NCI-H1417 (cell line): Measurements from ENCODE around the gene CFAP52.
"Not testable (repeated sequence)": the region's sequence is repeated elsewhere in the genome, so short reads cannot be mapped to it uniquely, and the experiment has no call there.

Experiments used
- DNase-seq, 3 experiments: peaks; one replicate each; lab custom pipeline; 2025; lab: John Stamatoyannopoulos, UW

CFAP52 gene

DNA sequence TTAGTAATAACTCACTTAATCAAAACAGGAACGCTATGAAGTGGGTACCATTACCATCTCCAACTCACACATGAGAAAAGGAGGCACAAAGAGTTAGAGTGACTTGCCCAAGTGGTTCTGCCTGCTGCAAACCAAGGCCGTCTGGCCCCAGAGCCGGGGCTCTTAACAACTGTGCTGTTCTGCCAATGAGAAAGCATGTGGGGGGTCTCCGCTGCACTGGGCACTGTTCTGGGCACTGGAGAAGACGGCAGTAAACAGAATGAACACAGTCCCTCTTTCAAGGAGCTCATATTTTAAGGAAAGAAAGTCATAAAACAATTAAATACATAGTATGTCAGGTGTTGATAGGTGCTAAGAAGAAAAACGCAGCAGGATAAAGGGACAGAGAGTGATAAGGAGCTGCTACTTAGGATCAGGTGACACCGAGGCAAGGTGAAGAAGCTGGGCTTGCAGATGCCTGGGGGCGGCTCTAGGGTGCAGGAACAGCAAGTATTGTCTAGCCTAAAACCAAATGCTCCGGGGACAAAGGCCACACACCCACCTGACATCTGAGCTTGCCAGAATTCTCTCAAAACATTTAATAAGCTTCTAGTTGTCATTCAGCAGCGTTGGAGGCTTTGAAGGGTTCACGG, 7.4 kb upstream of the CFAP52 start:
- no peak for DNase-seq

DNA sequence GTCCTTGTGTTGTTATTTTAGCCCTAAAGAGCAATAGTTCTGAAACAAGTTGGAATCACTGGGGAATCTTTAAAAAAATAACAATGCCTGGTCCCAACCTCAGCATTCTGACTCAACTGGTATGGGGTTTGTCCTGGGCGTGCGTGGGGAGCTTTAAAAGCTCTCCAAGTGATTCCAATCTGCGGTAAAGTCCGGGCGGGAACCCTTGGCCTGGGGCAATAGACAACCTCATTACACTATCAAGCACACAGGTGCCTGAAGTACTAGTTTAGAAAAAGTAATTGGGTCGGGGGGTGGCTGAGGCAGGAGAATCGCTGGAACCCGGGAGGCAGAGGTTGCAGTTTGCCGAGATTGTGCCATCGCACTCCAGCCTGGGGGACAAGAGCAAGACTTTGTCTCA, 5.2 kb upstream of the CFAP52 start:
- no peak for DNase-seq

DNA sequence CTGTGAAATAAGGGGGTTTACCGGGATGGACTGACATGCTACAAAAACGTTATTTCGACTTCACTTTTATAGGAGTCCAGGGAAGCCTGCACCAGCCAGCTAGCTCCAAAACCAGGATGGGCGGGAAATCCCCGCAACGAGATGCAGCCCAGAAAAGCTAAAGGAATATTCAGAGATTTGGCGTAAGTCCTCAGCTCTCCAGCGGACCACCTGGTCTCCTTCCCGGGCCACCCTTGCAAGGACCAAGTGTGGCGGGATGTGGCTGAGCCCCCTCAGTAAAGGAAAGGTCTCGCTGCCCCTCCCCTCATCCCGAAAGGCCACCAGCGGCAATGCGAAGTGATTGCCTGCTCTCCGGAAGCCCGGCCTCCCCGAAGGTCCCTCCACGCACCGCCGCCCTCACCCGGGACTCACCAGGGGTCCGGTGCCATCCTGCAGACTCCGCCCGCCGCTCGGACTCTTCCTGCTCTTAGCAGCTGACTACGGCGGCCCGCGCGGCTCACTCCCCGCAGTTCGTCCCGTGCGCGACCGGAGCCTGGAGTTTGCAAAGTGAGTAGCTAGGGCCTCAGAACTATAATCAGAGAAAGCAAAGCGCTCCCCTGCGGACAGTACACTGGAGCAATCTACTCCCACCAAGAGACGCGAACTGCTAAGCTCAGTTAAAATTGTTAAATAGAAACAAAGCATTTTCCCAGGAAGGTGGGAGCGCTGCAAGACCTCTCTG, 901 bp upstream of the CFAP52 start, which contains the start of gene STX8:
TSS of gene STX8 (minus strand) at position 440 of the 721 bp plus-strand sequence. CDS start at position 428, 12 bp downstream.
- peak; percentile 56 to 81 (median 80) for DNase-seq

DNA sequence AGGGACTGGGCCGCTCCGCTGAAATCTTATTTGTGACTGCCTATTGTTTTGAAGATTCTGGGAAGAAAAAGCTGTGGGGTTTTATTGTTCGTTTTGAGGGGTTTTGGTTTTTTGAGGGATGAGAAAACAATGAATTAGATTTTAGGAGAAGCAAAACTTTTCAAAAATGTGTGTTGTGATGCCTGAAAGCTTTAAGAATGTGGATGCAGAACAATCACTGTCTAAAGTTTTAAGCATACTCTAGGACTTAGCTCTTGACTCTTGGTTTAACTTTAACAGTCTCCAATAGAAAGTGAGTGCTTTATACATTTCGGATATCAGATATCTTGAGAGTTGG, 899 bp downstream of the CFAP52 start:
- no peak for DNase-seq

DNA sequence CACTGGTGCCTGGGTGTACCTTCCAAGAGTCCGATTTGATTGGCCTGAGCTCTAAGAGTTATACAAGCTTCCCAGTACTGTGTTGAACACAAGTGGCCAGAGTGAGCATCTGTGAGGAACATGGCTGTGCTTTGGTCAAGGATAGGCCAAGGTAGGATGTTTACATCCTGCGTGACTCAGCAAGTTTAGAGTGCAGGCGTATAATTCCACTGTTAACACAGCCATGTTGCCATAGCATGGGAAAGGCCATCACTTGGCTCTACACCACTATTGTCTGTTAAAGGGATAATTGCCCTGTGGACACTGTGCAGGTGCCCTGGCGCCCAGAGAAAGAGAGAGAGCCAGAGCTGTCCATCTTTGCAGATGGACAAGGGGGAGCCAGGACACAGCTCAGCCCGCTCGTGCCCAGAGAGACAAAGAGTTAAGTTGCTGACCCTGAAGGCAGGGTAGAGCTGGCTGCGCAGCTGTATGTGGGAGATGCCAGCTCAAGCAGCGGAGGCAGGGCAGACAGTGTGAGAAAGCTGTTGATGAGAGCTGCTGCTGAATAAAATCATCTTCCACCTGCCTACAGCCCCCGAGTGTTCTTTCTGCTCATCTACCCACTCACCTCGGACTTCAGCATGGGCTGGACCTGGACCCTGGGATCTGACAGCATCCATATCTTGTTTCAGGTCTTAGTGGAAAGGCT, 11.7 kb downstream of the CFAP52 start:
- no peak for DNase-seq

DNA sequence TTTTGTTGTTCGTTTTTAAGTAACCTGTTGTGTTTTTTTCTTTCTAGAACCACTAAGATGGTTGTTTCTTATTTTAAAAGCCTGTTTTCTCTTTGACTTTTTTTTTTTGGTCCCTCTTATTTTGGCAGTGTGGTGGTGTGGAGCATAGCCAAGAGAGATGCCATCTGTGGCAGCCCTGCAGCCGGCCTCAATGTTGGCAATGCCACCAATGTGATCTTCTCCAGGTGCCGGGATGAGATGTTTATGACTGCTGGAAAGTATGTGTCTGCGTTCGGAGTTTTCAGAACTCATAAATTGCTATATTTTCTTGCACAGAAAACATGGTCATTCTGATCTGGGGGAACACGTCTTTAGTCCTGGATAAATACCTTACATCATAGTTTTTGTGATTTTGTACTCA, 17.6 kb downstream of the CFAP52 start:
- no peak for DNase-seq

DNA sequence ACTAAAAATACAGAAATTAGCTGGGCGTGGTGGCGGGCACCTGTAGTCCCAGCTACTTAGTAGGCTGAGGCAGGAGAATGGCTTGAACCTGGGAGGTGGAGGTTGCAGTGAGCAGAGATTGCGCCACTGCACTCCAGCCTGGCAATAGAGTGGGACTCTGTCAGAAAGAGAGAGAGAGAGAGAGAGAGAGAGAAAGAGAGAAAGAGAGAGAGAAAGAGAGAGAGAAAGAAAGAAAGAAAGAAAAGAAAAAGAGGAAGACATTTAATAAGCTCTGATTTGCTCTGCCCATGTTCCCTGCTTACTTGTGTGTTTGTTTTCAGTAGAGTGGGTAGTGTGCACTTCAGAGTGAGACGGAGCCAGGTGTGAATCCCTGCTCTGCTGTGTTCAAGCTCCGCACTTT, 21.2 kb downstream of the CFAP52 start:
- DNase-seq = not testable (repeated sequence)

DNA sequence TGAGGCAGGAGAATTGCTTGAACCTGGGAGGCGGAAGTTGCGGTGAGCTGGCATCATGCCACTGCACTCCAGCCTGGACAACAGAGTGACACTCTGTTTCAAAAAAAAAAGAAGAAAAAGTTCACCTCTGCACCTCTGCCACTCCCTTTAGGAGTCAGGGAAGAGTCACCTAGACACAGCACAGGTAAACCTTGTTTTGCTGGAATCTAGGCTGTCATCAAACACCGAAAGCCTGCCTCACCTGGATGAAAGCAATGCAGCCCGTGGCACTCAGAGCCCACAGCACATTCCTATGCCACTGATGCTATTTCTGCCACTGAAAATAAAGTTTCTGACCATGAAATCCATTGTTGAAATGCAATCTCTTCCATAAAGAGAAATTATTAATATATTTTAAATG, 22.2 kb downstream of the CFAP52 start:
- DNase-seq = no peak

DNA sequence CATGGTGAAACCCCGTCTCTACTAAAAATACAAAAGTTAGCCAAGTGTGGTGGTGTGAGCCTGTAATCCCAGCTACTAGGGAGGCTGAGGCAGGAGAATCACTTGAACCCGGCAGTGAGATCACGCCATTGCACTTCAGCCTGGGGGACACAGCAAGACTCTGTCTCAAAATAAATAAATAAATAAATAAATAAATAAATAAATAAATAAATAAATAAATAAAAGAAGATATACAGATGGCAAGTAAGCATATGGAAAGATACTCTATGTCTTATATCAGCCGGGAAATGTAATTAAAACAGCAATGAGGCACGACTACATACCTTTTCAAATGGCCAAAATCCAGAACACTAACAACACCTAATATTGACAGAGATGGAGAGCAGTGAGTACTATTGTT, 28.1 kb downstream of the CFAP52 start:
- DNase-seq = not testable (repeated sequence)

DNA sequence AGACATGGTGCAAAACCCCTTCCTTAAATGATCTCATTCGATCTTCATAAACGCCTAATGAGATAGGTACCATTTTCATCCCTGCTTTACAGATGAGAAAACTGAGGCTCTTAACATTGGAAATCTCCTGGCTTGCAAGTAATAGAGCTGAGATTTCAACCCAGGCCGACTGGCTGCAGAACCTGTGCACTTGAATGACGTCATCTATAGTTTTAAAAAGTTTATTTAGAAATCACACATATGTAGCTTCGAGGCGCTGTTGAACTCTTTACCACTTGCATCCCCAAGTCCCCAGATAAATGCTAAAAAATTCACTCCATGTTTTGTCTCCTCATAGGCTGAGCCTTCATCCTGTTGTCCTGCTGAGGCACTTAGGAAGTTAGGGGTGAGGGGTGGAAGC, 30.0 kb downstream of the CFAP52 start:
- DNase-seq = no peak

DNA sequence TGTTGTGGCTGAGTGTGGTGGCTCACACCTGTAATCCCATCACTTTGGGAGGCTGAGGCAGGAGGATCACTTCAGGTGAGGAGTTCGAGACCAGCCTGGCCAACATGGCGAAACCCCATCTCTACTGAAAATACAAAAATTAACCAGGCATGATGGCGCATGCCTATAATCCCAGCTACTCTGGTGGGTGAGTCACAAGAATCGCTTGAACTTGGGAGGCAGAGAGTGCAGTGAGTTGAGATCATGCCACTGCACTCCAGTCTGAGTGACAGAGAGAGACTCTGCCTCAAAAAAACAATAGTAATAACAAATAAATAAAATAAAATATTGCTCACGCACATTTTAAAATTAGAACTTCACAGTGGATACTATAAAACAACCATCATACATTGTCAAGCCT, 30.6 kb downstream of the CFAP52 start:
- not testable (repeated sequence) for DNase-seq

DNA sequence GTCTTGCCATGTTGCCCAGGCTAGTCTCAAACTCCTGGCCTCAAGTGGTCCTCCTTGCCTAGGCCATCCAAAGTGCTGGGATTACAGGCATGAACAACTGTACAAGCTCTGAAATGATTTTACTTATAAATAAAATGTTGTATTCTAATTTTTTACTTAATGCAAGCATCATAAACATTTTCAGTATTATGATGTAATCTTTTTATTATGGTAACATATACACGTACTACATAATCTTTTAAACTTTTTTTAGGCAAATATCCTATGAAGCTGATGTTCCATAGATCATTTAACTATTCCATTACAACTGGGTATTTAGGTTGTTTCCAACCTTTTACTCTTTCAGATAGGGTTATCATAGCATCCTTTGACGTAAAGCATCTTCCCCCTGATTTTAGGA, 35.1 kb downstream of the CFAP52 start:
- no peak for DNase-seq

DNA sequence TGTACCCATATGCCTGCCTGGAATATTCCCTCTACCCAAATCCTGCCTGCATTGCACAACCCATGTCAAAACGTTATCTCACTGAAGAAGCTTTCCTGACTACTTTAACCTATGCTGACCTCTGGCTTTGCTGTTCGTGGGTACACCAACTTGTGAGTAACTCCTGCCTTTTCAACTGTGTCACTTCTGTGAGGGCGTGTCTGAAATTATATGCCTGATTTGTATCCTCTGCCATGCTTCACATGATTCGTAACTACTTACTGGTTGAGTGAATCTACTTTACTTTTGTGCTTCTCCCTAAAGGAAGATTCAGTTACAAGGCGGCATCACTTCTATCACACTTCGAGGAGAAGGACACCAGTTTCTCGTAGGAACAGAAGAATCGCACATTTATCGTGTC, 35.6 kb downstream of the CFAP52 start:
- DNase-seq = peak in 1 of 3 experiments; percentile 43

DNA sequence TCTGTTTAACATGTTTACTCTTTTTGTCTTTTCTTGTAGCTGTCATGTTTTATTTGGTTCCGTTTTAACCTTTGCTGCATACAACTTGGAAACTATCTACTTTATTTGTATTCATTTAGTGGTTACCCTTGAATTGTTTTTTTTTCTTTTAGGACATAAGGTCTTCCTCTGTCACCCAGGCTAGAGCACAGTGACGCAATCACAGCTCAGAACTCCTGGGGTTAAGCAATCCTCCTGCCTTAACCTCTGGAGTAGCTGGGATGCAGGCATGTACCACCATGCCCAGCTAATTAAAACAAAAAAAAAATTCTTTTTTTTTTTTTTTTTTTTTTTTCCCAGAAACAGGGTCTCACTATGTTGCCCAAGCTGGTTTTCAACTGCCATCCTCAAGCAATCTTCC, 39.0 kb downstream of the CFAP52 start:
- peak in 1 of 3 experiments; percentile 7 for DNase-seq

DNA sequence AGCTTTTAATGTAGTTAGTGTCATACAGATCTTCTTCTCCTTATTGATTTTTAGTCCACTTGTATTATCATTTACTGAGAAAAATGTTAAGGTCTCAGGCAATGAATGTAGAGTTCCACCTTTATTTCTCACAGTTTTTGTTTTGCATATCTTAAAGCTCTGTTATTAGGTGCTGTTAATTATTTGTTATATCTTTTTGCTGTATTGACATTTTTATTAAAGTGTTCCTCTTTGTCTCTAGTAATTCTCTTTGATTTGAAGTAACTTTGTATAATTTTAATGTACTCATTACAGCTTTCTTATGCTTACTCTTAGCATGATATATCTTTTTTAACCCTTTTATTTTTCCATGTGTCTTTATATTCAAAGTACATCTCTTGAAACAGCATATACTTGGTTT, 46.5 kb downstream of the CFAP52 start:
- DNase-seq = no peak

DNA sequence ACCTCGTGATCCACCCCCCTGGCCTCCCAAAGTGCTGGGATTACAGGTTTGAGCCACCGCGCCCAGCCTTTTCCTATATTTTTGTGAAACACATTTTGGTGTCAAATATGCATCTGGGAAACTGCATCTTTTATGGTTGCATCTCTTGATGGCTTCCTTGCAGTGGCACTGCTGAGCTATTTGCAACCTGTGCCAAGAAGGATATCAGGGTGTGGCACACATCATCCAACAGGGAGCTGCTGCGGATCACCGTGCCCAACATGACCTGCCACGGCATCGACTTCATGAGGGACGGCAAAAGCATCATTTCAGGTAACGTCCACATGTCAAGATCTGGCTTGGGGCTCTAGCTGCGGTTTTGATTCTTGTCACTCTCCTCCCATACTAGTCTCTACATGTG, 52.1 kb downstream of the CFAP52 start:
- DNase-seq = no peak

DNA sequence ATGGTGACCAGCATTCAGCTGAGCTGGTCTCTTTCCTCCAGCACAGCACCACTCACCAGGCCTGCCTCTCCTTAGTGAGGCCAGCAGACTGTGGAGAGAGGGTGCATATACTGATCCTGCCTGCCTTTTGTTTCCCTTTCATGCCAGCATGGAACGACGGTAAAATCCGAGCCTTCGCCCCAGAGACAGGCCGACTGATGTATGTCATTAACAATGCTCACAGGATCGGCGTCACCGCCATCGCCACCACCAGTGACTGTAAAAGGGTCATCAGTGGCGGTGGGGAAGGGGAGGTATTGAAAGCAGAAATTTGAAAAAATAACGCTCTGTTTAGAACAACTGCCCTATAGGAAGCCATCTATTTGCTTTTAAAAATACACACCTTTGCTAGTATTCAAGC, 56.3 kb downstream of the CFAP52 start:
- DNase-seq = no peak

DNA sequence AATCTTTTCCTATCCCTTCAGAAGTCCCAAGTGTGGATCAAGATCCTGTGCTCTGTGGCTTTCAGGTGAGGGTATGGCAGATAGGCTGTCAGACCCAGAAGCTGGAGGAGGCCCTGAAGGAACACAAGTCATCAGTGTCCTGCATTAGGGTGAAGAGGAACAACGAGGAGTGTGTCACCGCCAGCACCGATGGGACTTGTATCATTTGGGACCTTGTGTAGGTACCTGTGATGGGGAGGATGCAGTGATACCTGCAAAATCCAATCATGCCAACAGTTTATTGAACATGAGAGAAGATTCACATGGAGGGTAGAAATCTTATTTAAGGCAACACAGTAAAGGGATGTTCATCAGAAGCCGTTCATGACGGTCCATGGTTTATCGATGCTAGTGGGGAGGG, 58.9 kb downstream of the CFAP52 start:
- DNase-seq = no peak

DNA sequence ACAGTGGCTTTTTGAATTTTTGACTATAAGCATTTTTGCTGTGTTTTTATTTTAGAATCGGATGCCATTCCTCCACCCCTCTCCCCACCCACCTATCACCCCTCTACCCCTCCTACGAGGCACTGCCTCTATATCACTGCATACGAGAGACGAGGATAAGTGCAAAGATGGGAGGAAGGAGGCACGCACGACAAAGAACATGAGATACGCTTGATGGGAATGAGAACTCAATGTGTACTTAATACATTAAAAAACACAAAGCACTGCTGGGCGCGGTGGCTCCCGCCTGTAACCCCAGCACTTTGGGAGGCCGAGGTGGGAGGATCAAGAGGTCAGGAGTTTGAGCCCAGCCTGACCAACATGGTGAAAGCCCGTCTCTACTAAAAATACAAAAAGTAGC, 60.1 kb downstream of the CFAP52 start:
- no peak for DNase-seq

DNA sequence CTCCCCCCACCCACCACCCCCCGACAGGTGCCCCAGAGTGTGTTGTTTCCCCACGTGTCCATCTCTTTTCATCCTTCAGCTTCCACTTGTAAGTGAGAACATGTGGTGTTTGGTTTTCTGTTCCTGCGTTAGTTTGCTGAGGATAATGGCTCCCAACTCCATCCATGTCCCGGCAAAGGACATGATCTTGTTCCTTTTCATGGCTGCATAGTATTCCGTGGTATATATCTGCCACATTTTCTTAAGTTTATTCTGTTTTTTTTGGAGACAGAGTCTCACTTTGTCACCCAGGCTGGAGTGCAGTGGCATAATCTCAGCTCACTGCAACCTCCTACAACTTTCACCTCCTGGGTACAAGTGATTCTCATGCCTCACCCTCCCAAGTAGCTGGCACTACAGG, 63.9 kb downstream of the CFAP52 start:
- DNase-seq = not testable (repeated sequence)

DNA sequence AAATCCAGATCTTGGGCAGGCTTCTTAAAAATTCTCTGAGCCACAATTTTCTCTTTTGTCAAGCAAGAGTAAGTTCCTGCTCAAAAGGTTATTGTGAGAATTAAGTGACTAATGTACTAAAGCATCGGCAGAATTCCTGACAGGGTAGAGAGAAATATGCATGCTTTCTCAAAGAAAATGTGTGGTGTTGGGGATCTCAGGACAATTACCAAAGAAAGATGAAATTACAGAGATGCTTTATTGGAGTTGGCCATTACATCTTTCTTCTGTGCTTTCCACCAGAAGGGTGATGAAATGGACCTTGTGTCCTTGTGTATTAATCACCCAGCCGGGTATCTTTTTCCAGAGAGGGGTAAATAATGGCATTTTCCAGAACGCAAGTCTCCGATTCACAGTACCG, 67.2 kb downstream of the CFAP52 start:
- DNase-seq = no peak

DNA sequence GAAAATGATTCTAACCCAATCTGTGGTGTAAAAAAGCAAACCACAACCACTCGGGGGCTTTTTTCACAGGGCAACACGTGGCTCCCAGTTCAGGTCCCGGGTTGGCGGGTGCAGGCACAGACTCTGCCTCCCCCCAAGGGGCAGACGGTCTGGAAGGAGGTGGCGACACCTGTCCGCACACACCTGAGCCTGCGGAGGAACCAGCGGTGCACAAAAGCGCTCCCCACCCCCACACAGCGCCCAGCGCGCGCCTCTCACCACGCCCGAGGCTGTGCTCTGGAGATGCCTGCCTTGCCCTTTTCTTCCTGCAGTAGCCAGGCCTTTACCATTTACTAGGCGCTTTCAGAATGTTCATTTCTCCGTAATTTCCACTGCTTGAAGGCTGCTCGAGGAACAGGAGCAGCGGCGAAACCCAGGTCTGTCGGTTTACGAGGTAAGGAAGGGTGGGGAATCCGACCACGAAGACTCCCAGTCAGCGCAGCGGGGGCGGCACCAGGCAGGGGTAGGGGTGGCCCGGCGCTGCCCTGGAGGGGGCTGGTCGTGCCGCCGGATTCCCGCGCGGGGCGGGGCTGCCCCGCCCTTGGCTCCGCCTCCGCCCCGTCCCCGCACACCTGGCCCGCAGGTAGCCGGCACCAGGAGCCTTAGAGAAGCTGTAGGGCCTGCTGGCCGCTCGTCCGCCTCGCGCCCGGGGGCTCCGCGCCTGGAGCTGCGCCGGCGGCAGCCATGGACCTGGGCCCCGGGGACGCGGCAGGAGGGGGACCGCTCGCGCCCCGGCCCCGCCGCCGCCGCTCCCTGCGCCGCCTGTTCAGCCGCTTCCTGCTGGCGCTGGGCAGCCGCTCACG, 68.7 kb downstream of the CFAP52 start, which contains the start of gene USP43:
TSS of gene USP43 (plus strand) at position 608 of the 842 bp plus-strand sequence. CDS start at position 724, 116 bp downstream.
- DNase-seq = peak; percentile 54 to 82 (median 80)
